Measurements from ENCODE around the gene PHACTR3.

DNA sequence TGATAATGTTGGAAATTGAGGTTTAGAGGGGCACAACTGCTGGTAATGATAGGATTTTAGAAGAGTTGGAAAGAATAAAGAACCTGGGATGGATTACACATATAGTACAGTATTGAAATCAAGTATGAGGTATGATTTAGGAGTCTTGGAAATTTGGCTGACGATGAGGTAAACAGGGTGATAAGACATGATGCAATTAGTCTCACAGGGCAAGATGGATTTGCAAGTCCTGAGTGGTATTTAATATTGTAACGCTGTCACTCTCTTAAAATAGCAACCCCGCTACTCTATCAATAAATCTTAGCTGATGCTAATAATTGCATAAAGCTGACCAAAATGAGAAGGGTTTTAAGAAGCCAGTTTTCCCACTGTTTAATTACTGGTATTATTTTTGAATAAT lies 258.7 kb downstream of the PHACTR3 start:
- TF ChIP-seq, protein P1, sequence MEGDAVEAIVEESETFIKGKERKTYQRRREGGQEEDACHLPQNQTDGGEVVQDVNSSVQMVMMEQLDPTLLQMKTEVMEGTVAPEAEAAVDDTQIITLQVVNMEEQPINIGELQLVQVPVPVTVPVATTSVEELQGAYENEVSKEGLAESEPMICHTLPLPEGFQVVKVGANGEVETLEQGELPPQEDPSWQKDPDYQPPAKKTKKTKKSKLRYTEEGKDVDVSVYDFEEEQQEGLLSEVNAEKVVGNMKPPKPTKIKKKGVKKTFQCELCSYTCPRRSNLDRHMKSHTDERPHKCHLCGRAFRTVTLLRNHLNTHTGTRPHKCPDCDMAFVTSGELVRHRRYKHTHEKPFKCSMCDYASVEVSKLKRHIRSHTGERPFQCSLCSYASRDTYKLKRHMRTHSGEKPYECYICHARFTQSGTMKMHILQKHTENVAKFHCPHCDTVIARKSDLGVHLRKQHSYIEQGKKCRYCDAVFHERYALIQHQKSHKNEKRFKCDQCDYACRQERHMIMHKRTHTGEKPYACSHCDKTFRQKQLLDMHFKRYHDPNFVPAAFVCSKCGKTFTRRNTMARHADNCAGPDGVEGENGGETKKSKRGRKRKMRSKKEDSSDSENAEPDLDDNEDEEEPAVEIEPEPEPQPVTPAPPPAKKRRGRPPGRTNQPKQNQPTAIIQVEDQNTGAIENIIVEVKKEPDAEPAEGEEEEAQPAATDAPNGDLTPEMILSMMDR (IDR thresholded peaks at IDR 0.05): no peak
- TF ChIP-seq POLR2A (IDR thresholded peaks at IDR 0.05): no peak
